Progenitor cell of endocrine pancreas (in vitro differentiated cells): ENCODE results near the gene OR51G1. TPM values are rescaled to one million over a fixed set of nuclear protein-coding genes. Genes with fewer than 3 reads are reported as not detected.

Experiments used
- DNase-seq: peaks from one replicate; pipeline ENCODE4 v3.0.0; 2021; ENCODE audit warnings: low spot score; ENCODE audit not compliant: unreplicated experiment
- H3K27ac Mint-ChIP-seq: 2 replicates; pipeline ENCODE4 v1.8.0; 2021; ENCODE audit warnings: mild to moderate bottlenecking, moderate library complexity, mixed read lengths
- H3K27me3 Mint-ChIP-seq: 2 replicates; pipeline ENCODE4 v1.8.0; 2021; ENCODE audit warnings: mixed read lengths
- H3K36me3 Mint-ChIP-seq: 2 replicates; pipeline ENCODE4 v1.8.0; 2022; ENCODE audit warnings: mixed read lengths; ENCODE audit not compliant: insufficient read depth
- H3K4me1 Mint-ChIP-seq: 2 replicates; pipeline ENCODE4 v1.8.0; 2021; ENCODE audit warnings: low read depth, mixed read lengths
- H3K4me3 Mint-ChIP-seq: 2 replicates; pipeline ENCODE4 v1.8.0; 2021; ENCODE audit warnings: low read depth, mild to moderate bottlenecking, moderate library complexity, mixed read lengths
- H3K9me3 Mint-ChIP-seq: 2 replicates; pipeline ENCODE4 v1.8.0; 2021; ENCODE audit warnings: low read depth, mixed read lengths
- CTCF ChIP-seq: fragments of 200-600 bp; sonication (generic); IDR thresholded peaks from one replicate; pipeline ENCODE4 v1.5.0; 2021; ENCODE audit warnings: antibody characterized with exemption, mild to moderate bottlenecking; ENCODE audit not compliant: unreplicated experiment
- total RNA-seq: library from RNA; stranded (reverse); gene quantifications from 2 replicates; pipeline ENCODE4 v1.2.1, GENCODE V29; 2021

Gene OR51G1
- total RNA-seq, 1 donor from 2014 or later: not detected

GRCh38 chr11:4886186-4886585, 38.0 kb downstream of the OR51G1 start:
- no peak overlapping the region for H3K4me3 Mint-ChIP-seq
- H3K4me1 Mint-ChIP-seq: peaks cover 5% of the 10 kb centered on the region
- no peaks in the 10 kb centered on the region for H3K27me3 Mint-ChIP-seq
- TF ChIP-seq CTCF: no peak
- no peaks in the 10 kb centered on the region for H3K9me3 Mint-ChIP-seq
- no peak overlapping the region for H3K27ac Mint-ChIP-seq
- H3K36me3 Mint-ChIP-seq: no peaks in the 10 kb centered on the region
- no peak for DNase-seq

GRCh38 chr11:4884361-4884760, 39.8 kb downstream of the OR51G1 start:
- H3K27ac Mint-ChIP-seq: no peak overlapping the region
- DNase-seq: no peak
- no peak for TF ChIP-seq CTCF
- H3K27me3 Mint-ChIP-seq: no peaks in the 10 kb centered on the region
- no peaks in the 10 kb centered on the region for H3K9me3 Mint-ChIP-seq
- H3K4me3 Mint-ChIP-seq: no peak overlapping the region
- H3K36me3 Mint-ChIP-seq: no peaks in the 10 kb centered on the region
- peaks cover 5% of the 10 kb centered on the region for H3K4me1 Mint-ChIP-seq

- TF ChIP-seq CTCF: no peak
- H3K4me1 Mint-ChIP-seq: peaks cover 5% of the 10 kb centered on the region
- H3K27me3 Mint-ChIP-seq: no peaks in the 10 kb centered on the region
- H3K9me3 Mint-ChIP-seq: no peaks in the 10 kb centered on the region
- H3K27ac Mint-ChIP-seq: no peak overlapping the region
- no peak overlapping the region for H3K4me3 Mint-ChIP-seq
- DNase-seq: no peak
- no peaks in the 10 kb centered on the region for H3K36me3 Mint-ChIP-seq
Measured at GRCh38 chr11:4882543-4882942, 41.6 kb downstream of the OR51G1 start.

DNA sequence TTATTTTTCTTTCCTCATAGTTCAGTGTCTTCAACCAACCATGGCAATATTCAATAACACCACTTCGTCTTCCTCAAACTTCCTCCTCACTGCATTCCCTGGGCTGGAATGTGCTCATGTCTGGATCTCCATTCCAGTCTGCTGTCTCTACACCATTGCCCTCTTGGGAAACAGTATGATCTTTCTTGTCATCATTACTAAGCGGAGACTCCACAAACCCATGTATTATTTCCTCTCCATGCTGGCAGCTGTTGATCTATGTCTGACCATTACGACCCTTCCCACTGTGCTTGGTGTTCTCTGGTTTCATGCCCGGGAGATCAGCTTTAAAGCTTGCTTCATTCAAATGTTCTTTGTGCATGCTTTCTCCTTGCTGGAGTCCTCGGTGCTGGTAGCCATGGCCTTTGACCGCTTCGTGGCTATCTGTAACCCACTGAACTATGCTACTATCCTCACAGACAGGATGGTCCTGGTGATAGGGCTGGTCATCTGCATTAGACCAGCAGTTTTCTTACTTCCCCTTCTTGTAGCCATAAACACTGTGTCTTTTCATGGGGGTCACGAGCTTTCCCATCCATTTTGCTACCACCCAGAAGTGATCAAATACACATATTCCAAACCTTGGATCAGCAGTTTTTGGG, 42.2 kb downstream of the OR51G1 start, which contains the start of gene OR51T1:
Gene OR51T1 (plus strand): TSS at position 41 of the 641 bp plus-strand sequence. CDS start 0 bp downstream, at position 41.
- DNase-seq: no peak
- Mint-ChIP-seq H3K4me1 (peaks cover 5% of the 10 kb centered on the region), H3K36me3 (no peaks in the 10 kb centered on the region), H3K27ac (no peak within 1 kb of the TSS), H3K27me3 (no peaks in the 10 kb centered on the region), H3K4me3 (no peak within 1 kb of the TSS), H3K9me3 (no peaks in the 10 kb centered on the region)
- TF ChIP-seq CTCF: no peak

GRCh38 chr11:4881188-4881587, 43.0 kb downstream of the OR51G1 start:
- DNase-seq: no peak
- Mint-ChIP-seq H3K4me3 (no peak overlapping the region), H3K36me3 (no peaks in the 10 kb centered on the region), H3K27me3 (no peaks in the 10 kb centered on the region), H3K27ac (no peak overlapping the region), H3K9me3 (no peaks in the 10 kb centered on the region), H3K4me1 (peaks cover 5% of the 10 kb centered on the region)
- no peak for TF ChIP-seq CTCF

Other genes with a start within 250 kb of the OR51G1 start
- not detected in 2 replicates for gene OR51E2, start 226.5 kb downstream of the OR51G1 start, total RNA-seq
- gene MMP26, start 219.6 kb downstream of the OR51G1 start, total RNA-seq: not detected in 2 replicates
- gene OR51F1, start 154.4 kb downstream of the OR51G1 start, total RNA-seq: not detected in 2 replicates
- not detected in 2 replicates for gene OR52R1, start 120.0 kb downstream of the OR51G1 start, total RNA-seq
- not detected in 2 replicates for gene OR51F2, start 103.0 kb downstream of the OR51G1 start, total RNA-seq
- gene OR51S1, start 75.1 kb downstream of the OR51G1 start, total RNA-seq: not detected in 2 replicates
- gene OR51T1, start 42.4 kb downstream of the OR51G1 start, total RNA-seq: not detected in 2 replicates
- gene OR51A7, start 20.6 kb downstream of the OR51G1 start, total RNA-seq: not detected in 2 replicates
- gene OR51G2, start 5.0 kb downstream of the OR51G1 start, total RNA-seq: not detected in 2 replicates
- gene OR51A4, start 23.3 kb upstream of the OR51G1 start, total RNA-seq: not detected in 2 replicates
- gene OR51A2, start 31.4 kb upstream of the OR51G1 start, total RNA-seq: not detected in 2 replicates
- gene OR51L1, start 70.5 kb upstream of the OR51G1 start, total RNA-seq: not detected in 2 replicates
- not detected in 2 replicates for gene OR52J3, start 122.2 kb upstream of the OR51G1 start, total RNA-seq
- not detected in 2 replicates for gene OR52E2, start 135.3 kb upstream of the OR51G1 start, total RNA-seq
- not detected in 2 replicates for gene OR52E1, start 145.2 kb upstream of the OR51G1 start, total RNA-seq
- gene OR52A5, start 214.0 kb upstream of the OR51G1 start, total RNA-seq: not detected in 2 replicates
- not detected in 2 replicates for gene OR52A1, start 230.4 kb upstream of the OR51G1 start, total RNA-seq